ENCODE measurements around the gene PARD3B. TPM values are rescaled to one million over a fixed set of nuclear protein-coding genes. Genes with fewer than 3 reads are reported as not detected.

PARD3B gene
- total and polyA plus RNA-seq, 2 of the 13 experiments (the other 11 are each of a cell fraction or from before 2014, with no cell fraction given), result 0.71 to 2.3 TPM

DNA sequence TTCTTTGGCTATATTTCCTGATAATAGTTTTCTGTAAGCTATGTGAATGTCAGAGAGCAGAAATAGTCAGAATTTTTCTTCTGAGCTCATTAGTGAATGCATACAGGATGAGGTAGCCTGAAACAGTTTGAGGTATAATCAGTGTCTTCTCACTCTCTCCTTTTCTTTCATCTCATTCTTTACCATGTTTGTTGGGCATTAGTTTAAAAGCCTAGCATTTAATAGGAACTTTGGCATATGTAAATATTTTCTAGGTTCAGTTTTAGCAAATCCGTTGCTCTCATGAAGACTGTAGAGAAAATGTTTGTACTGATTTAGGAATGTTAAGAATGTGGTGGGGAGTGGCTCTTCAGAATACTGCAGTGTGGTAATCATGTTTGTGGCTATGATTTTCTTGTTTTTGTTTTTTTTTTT, 119.4 kb downstream of the PARD3B start:
- POLR2A ChIA-PET, result no interaction called here
- FAIRE-seq, result no peak
- H3K4me3 ChIP-seq (replicated peaks in 1 of 3; ENCODE audit: insufficient read depth in 1 of 3, low read depth in 2 of 3, low read length in 3 of 3), result no peak overlapping the region
- in situ Hi-C loops (cut with HindIII; ENCODE audit: extremely low pct_ligation_motif_present, low pct_unique_long_range_greater_than_20kb) (no loop called here), intact Hi-C loops (cut with micrococcal nuclease; ENCODE audit: unreplicated experiment) (no loop called here)
- H4K20me1 ChIP-seq (ENCODE audit: insufficient read depth, low read length), result no peaks in the 10 kb centered on the region
- no peaks in the 10 kb centered on the region for H3K27me3 ChIP-seq (ENCODE audit: control insufficient read depth in 1 of 2, insufficient read depth in 2 of 2, low read length in 2 of 2)
- H3K9me3 ChIP-seq (ENCODE audit: low read length), result peaks cover 67% of the 10 kb centered on the region
- CTCF ChIA-PET (ENCODE audit: low intra/inter-chr PET ratio, low total read pairs), result no interaction called here
- ATAC-seq, result peak; percentile 80
- no peak overlapping the region for H2AFZ ChIP-seq (ENCODE audit: low read length)
- WGBS (ENCODE audit: low lambda C conversion rate), result 4% methylated on average over 1 of the region's 1 CpG
- no peaks in the 10 kb centered on the region for H3K36me3 ChIP-seq (replicated peaks in 1 of 2; ENCODE audit: control insufficient read depth in 1 of 2, insufficient read depth in 2 of 2, low read length in 2 of 2)
- H3K79me2 ChIP-seq (ENCODE audit: insufficient read depth, low read length), result no peaks in the 10 kb centered on the region
- peak; percentile 60 for DNase-seq (ENCODE audit: low spot score)
- H3K4me1 ChIP-seq (ENCODE audit: insufficient read depth, low read length), result peaks cover 32% of the 10 kb centered on the region
- no peak overlapping the region for H3K4me2 ChIP-seq (ENCODE audit: low read depth, low read length)
- no peak overlapping the region for H3K9ac ChIP-seq (ENCODE audit: insufficient read depth, low read depth, low read length)
- no peak overlapping the region for H3K27ac ChIP-seq (ENCODE audit: extremely low read length, insufficient read depth, low read length)
- BruUV-seq (replicated peaks), result no TSS peak
- TF ChIP-seq TEAD3 (CRISPR knock-in tag; optimal IDR thresholded peaks at IDR 0.05; ENCODE audit: borderline replicate concordance) (peak; percentile 33), SOX6 (IDR thresholded peaks at IDR 0.05) (no peak), SOX6 (CRISPR knock-in tag; IDR thresholded peaks at IDR 0.05) (peak; percentile 25; the same call in 1 of the 2 replicates), ZNF652 (CRISPR knock-in tag; IDR thresholded peaks at IDR 0.05; ENCODE audit: borderline replicate concordance, low read depth) (no peak), FOXP4 (CRISPR knock-in tag; IDR thresholded peaks at IDR 0.05) (peak; percentile 58), GFI1 (CRISPR knock-in tag; IDR thresholded peaks at IDR 0.05; ENCODE audit: borderline replicate concordance) (peak; percentile 93), PAXIP1 (CRISPR knock-in tag; conservative IDR thresholded peaks at IDR 0.05) (peak; percentile 51), ZBTB3 (CRISPR knock-in tag; IDR thresholded peaks at IDR 0.05; ENCODE audit: borderline replicate concordance, low read depth) (no peak), RFX5 (IDR thresholded peaks at IDR 0.05; ENCODE audit: low read depth, low read length) (no peak), ZNF17 (CRISPR knock-in tag; IDR thresholded peaks at IDR 0.05) (no peak), ARID5B (CRISPR knock-in tag; IDR thresholded peaks at IDR 0.05) (peak; percentile 11; the same call in 1 of the 2 replicates), SOX5 (CRISPR knock-in tag; IDR thresholded peaks at IDR 0.05; ENCODE audit: borderline replicate concordance) (peak; percentile 59; the same call in 1 of the 2 replicates)
- TF ChIP-seq, protein P1, sequence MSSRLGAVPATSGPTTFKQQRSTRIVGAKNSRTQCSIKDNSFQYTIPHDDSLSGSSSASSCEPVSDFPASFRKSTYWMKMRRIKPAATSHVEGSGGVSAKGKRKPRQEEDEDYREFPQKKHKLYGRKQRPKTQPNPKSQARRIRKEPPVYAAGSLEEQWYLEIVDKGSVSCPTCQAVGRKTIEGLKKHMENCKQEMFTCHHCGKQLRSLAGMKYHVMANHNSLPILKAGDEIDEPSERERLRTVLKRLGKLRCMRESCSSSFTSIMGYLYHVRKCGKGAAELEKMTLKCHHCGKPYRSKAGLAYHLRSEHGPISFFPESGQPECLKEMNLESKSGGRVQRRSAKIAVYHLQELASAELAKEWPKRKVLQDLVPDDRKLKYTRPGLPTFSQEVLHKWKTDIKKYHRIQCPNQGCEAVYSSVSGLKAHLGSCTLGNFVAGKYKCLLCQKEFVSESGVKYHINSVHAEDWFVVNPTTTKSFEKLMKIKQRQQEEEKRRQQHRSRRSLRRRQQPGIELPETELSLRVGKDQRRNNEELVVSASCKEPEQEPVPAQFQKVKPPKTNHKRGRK (CRISPR knock-in tag; IDR thresholded peaks at IDR 0.05), result no peak

Data from HepG2 (cell line).